Measurements from ENCODE around the gene MUCL3. TPM values are rescaled to one million over a fixed set of nuclear protein-coding genes. Genes with fewer than 3 reads are reported as not detected.

MUCL3 gene
- total RNA-seq: 0.07 TPM in 1 of 2 replicates, not detected in the other

GRCh38 chr6:30940361-30940986, at the start of gene MUCL3:
Gene MUCL3 (plus strand): TSS chr6:30940973. CDS start chr6:30941000, 27 bp downstream.

GRCh38 chr6:30907758-30908591, 32.8 kb upstream of the MUCL3 start, which contains the start of gene GTF2H4:
Gene GTF2H4 (plus strand): TSS chr6:30908207.

GRCh38 chr6:30914076-30914853, 26.5 kb upstream of the MUCL3 start, which contains the start of gene VARS2:
Gene VARS2 (plus strand): TSS chr6:30914238. CDS start chr6:30914837, 599 bp downstream.

GRCh38 chr6:30931969-30932645, 8.7 kb upstream of the MUCL3 start, which contains the start of gene SFTA2:
Gene SFTA2 (minus strand): TSS chr6:30932170. CDS start chr6:30932096, 74 bp downstream.

GRCh38 chr6:30983439-30983838, 42.7 kb downstream of the MUCL3 start, which contains the start of gene MUC21:
Gene MUC21 (plus strand): TSS chr6:30983718. CDS start chr6:30983959, 241 bp downstream.

Other genes starting within 250 kb of the MUCL3 start
- 18.4 and 18.5 TPM in 2 replicates for gene NRM, start 250.0 kb upstream of the MUCL3 start, total RNA-seq
- gene MDC1, start 223.7 kb upstream of the MUCL3 start, total RNA-seq: 12.4 and 12.5 TPM in 2 replicates
- gene TUBB, start 220.6 kb upstream of the MUCL3 start, total RNA-seq: 1,014 and 1,183 TPM in 2 replicates
- 138 and 156 TPM in 2 replicates for gene FLOT1, start 198.3 kb upstream of the MUCL3 start, total RNA-seq
- gene IER3, start 196.4 kb upstream of the MUCL3 start, total RNA-seq: 72.1 and 91.5 TPM in 2 replicates
- gene DDR1, start 56.5 kb upstream of the MUCL3 start, total RNA-seq: 3.7 and 6.3 TPM in 2 replicates
- gene GTF2H4, start 32.8 kb upstream of the MUCL3 start, total RNA-seq: 13.0 and 16.6 TPM in 2 replicates
- gene VARS2, start 26.7 kb upstream of the MUCL3 start, total RNA-seq: 19.5 and 23.0 TPM in 2 replicates
- gene SFTA2, start 8.8 kb upstream of the MUCL3 start, total RNA-seq: not detected in 2 replicates
- not detected in 2 replicates for gene MUC21, start 42.7 kb downstream of the MUCL3 start, total RNA-seq
- not detected in 2 replicates for gene MUC22, start 69.5 kb downstream of the MUCL3 start, total RNA-seq
- not detected in 2 replicates for gene C6orf15, start 171.6 kb downstream of the MUCL3 start, total RNA-seq
- gene PSORS1C1, start 173.8 kb downstream of the MUCL3 start, total RNA-seq: 2.1 and 2.7 TPM in 2 replicates
- gene CDSN, start 179.5 kb downstream of the MUCL3 start, total RNA-seq: not detected in 2 replicates
- not detected in 2 replicates for gene PSORS1C2, start 198.1 kb downstream of the MUCL3 start, total RNA-seq
- 16.7 and 23.1 TPM in 2 replicates for gene CCHCR1, start 216.8 kb downstream of the MUCL3 start, total RNA-seq
- 49.8 and 50.2 TPM in 2 replicates for gene TCF19, start 217.6 kb downstream of the MUCL3 start, total RNA-seq
- 1.3 TPM in 1 of 2 replicates, not detected in the other for gene POU5F1, start 229.7 kb downstream of the MUCL3 start, total RNA-seq

Measured in mammary microvascular endothelial cell (primary cell).